SK-N-SH (cell line): ENCODE data around the gene KLHDC9. TPM values are rescaled to one million over a fixed set of nuclear protein-coding genes. Genes with fewer than 3 reads are reported as not detected.

Experiments used
- CTCF ChIA-PET: fragments of 300-600, 350-600 bp; formaldehyde crosslinking; extraction: SDS; loops from one replicate; lab custom pipeline; 2021; lab: Yijun Ruan, JAX
- POLR2A ChIA-PET: fragments of 350-600 bp; sonication (Branson Sonifier 250); formaldehyde crosslinking; extraction: SDS; loops from one replicate; lab custom pipeline; 2020; ENCODE audit warnings: antibody characterized with exemption, inconsistent platforms; lab: Yijun Ruan, JAX
- DNase-seq: peaks from one replicate; pipeline ENCODE4 v3.0.0; 2012
- H2AFZ ChIP-seq: fragments of 200-600 bp; sonication (generic); 2 replicates; pipeline ENCODE4 v1.8.1; 2016; ENCODE audit warnings: antibody characterized with exemption, mild to moderate bottlenecking, low read depth
- H3F3A ChIP-seq: fragments of 200-600 bp; sonication (generic); replicated peaks from 2 replicates; pipeline ENCODE3; 2016; ENCODE audit warnings: antibody characterized with exemption, mild to moderate bottlenecking; ENCODE audit not compliant: insufficient read depth
- H3K27ac ChIP-seq, 2 experiments: fragments of 200-500 bp in 1 of 2; fragments of 200-600 bp in 1 of 2; sonication (Bioruptor generic) in 1 of 2; sonication (generic), shearing (Covaris generic) in 1 of 2; 2 replicates each; pipeline versions ENCODE4 v1.5.1 to v1.6.1; 2014 to 2016; ENCODE audit warnings: low read depth in 2 of 2, inconsistent platforms in 1 of 2, low read length in 1 of 2, mild to moderate bottlenecking in 1 of 2, mixed read lengths in 1 of 2
- H3K27me3 ChIP-seq: fragments of 200-600 bp; sonication (generic), shearing (Covaris generic); 2 replicates; pipeline ENCODE4 v1.6.1; 2016; ENCODE audit warnings: mixed run types; ENCODE audit not compliant: insufficient read depth
- H3K36me3 ChIP-seq, 2 experiments: fragments of 200-500 bp in 1 of 2; fragments of 200-600 bp in 1 of 2; sonication (Bioruptor generic) in 1 of 2; sonication (generic) in 1 of 2; replicated peaks in 1 of 2; 2 replicates each; pipeline versions ENCODE3 to v1.5.1; 2014 to 2016; ENCODE audit warnings: low read length in 1 of 2, mild to moderate bottlenecking in 1 of 2; ENCODE audit not compliant: insufficient read depth in 2 of 2, control insufficient read depth in 1 of 2
- H3K4me1 ChIP-seq, 2 experiments: fragments of 200-500 bp in 1 of 2; fragments of 200-600 bp in 1 of 2; sonication (Bioruptor generic) in 1 of 2; sonication (generic), shearing (Covaris generic) in 1 of 2; 2 replicates each; pipeline versions ENCODE4 v1.5.1 to v1.6.1; 2014 to 2016; ENCODE audit warnings: low read depth in 1 of 2, low read length in 1 of 2, mixed run types in 1 of 2; ENCODE audit not compliant: insufficient read depth in 2 of 2, control insufficient read depth in 1 of 2
- H3K4me2 ChIP-seq: fragments of 200-600 bp; sonication (generic), shearing (Covaris generic); 2 replicates; pipeline ENCODE4 v1.6.1; 2017; ENCODE audit warnings: mixed run types
- H3K4me3 ChIP-seq, 2 experiments: fragments of 200-500 bp in 1 of 2; fragments of 200-600 bp in 1 of 2; sonication (Bioruptor generic) in 1 of 2; sonication (generic), shearing (Covaris generic) in 1 of 2; 2 replicates each; pipeline versions ENCODE4 v1.5.1 to v1.8.1; 2014 to 2016; ENCODE audit warnings: low read depth in 2 of 2, inconsistent platforms in 1 of 2, low read length in 1 of 2, mild to moderate bottlenecking in 1 of 2, mixed read lengths in 1 of 2, moderate library complexity in 1 of 2
- H3K79me2 ChIP-seq: fragments of 200-600 bp; sonication (generic); 2 replicates; pipeline ENCODE4 v1.8.1; 2017; ENCODE audit warnings: mild to moderate bottlenecking; ENCODE audit not compliant: insufficient read depth
- H3K9ac ChIP-seq: fragments of 200-600 bp; sonication (generic); 2 replicates; pipeline ENCODE4 v1.6.1; 2017; ENCODE audit warnings: mixed run types
- H3K9me2 ChIP-seq: fragments of 200-600 bp; sonication (generic); 2 replicates; pipeline ENCODE4 v1.6.1; 2017; ENCODE audit warnings: mixed run types
- H3K9me3 ChIP-seq: fragments of 200-600 bp; sonication (generic); 2 replicates; pipeline ENCODE4 v1.6.1; 2017; ENCODE audit warnings: mixed run types, mild to moderate bottlenecking, moderate library complexity
- H4K20me1 ChIP-seq: fragments of 200-600 bp; sonication (generic); 2 replicates; pipeline ENCODE4 v1.6.1; 2017; ENCODE audit warnings: mild to moderate bottlenecking, mixed run types; ENCODE audit not compliant: insufficient read depth
- ELF1 ChIP-seq: IDR thresholded peaks from 2 replicates; pipeline ENCODE4 v1.4.0; 2012
- FOSL2 ChIP-seq: IDR thresholded peaks from 2 replicates; pipeline ENCODE4 v1.4.0; 2012; ENCODE audit warnings: low read depth, mild to moderate bottlenecking, moderate library complexity, borderline replicate concordance
- MEF2A ChIP-seq: IDR thresholded peaks from 2 replicates; pipeline ENCODE4 v1.4.0; 2012; ENCODE audit warnings: low read depth, borderline replicate concordance
- RAD21 ChIP-seq: IDR thresholded peaks from 2 replicates; pipeline ENCODE4 v1.6.1; 2012; ENCODE audit warnings: mild to moderate bottlenecking, low read length
- RCOR1 ChIP-seq: fragments of 150-350 bp; IDR thresholded peaks from 2 replicates; pipeline ENCODE4 v1.6.1; 2017; ENCODE audit warnings: antibody characterized with exemption, low read length
- RFX5 ChIP-seq: IDR thresholded peaks from 2 replicates; pipeline ENCODE4 v1.6.1; 2012; ENCODE audit warnings: mild to moderate bottlenecking, improper control_type of control experiment, low read length
- RXRA ChIP-seq: IDR thresholded peaks from 2 replicates; pipeline ENCODE4 v1.4.0; 2012; ENCODE audit warnings: low read depth, mild to moderate bottlenecking, borderline replicate concordance
- SMC3 ChIP-seq: IDR thresholded peaks from 2 replicates; pipeline ENCODE4 v1.6.1; 2012; ENCODE audit warnings: low read depth, low read length, improper control_type of control experiment
- TAF1 ChIP-seq: IDR thresholded peaks from 2 replicates; pipeline ENCODE4 v1.6.1; 2012; ENCODE audit warnings: low read depth, mild to moderate bottlenecking, low read length, moderate library complexity, borderline replicate concordance
- TEAD4 ChIP-seq: IDR thresholded peaks from 2 replicates; pipeline ENCODE4 v1.4.0; 2012; ENCODE audit warnings: mild to moderate bottlenecking, borderline replicate concordance; ENCODE audit not compliant: insufficient read depth
- WGBS: methylation state at CpG from one replicate; pipeline ENCODE4 v1.1.6; 2017; ENCODE audit warnings: low lambda C conversion rate; 5-methylcytosine and 5-hydroxymethylcytosine counted together
- polyA plus RNA-seq, 3 experiments: library from polyadenylated mRNA; depleted of rRNA; stranded (reverse); fragments of >200 nt; gene quantifications; 2 replicates each; pipeline ENCODE4 v1.2.3, GENCODE V29; 2012
- TF ChIP-seq, protein P1 (sequence below): fragments of 150-350 bp; IDR thresholded peaks from 2 replicates; pipeline ENCODE4 v1.6.1; 2017; ENCODE audit warnings: antibody characterized with exemption, low read length, low read depth, borderline replicate concordance
- TF ChIP-seq, protein P2 (sequence below): IDR thresholded peaks from 2 replicates; pipeline ENCODE4 v1.4.0; 2012; ENCODE audit warnings: low read depth, borderline replicate concordance
- TF ChIP-seq, protein P3 (sequence below): IDR thresholded peaks from 2 replicates; pipeline ENCODE4 v1.4.0; 2012; ENCODE audit warnings: low read depth
- TF ChIP-seq, protein P4 (sequence below): fragments of 200-600 bp; sonication (generic); IDR thresholded peaks from 2 replicates; pipeline ENCODE4 v1.6.1; 2017; ENCODE audit warnings: antibody characterized with exemption, mild to moderate bottlenecking, moderate library complexity
- TF ChIP-seq, protein P5 (sequence below): IDR thresholded peaks from 2 replicates; pipeline ENCODE4 v1.6.1; 2012; ENCODE audit warnings: mild to moderate bottlenecking, low read depth, low read length, moderate library complexity

Gene KLHDC9
- polyA plus RNA-seq, 1 of the 3 experiments (the other 2 are of a cell fraction), result 4.7 TPM

DNA sequence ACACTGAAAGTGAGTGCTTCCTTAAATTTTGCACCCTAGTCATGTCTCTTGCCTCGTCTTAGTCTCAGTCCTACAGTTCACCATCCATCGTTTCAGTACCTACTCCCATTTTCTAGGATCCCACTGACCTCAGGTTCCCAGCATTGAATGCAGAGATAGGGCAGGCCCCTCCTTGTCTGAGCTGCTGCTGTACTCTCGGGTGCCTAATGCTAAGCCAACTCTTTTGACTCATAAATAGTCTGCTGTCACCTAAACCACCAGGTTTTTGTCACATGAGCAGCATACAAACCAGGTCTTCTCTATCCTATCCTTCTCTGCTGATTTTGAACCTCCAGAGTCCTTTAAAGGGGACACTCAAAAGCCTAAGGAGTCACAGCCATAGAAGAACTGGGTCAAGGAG is 31.5 kb upstream of the KLHDC9 start:
- CTCF ChIA-PET, result no interaction called here
- 51% methylated on average over 3 of the region's 3 CpGs for WGBS

DNA sequence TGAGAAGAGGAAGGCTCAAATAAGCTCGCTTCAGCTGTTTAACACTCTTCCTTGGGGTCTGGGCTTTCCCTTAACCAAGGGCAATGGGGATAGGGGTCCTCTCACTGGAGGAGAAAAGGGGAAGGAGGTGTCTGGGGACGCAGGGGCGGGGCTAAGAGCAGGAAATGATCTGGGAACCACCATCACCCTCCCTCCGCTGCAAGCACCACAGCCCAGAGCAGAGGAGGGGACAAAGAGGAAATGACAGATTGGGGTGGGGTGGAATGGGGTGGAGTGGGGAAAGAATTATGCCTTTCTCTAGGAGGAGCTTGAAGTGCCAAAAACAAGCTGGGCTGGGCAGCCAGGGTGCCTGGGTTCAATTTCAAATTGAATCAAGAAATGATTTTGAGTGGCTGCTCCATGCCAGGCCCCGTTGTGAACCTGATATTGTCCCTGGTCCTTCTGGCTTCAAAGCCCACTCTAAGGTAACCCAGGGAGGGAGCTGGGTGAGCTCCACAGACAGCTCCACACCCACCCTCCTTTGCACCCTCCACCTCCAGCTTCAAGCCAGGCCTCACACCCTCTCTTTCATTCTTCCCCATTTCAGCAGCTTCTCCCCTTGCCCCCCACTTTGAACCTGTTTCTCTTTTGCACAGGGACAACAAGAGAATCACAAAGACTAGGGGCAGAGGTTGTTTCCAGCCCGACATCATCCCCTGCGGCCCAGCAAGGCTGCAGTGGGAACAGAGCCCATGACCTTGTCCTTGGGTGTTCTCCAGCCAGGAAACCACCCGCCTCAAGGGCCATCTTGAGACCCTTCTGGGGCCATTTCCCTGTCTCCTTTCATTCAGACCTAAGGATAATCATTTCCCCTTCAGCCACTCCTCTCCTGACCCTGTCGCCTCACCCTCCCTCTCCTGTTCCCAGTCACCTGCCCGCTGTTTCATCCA is 29.6 kb upstream of the KLHDC9 start:
- ChIA-PET POLR2A (no interaction called here), CTCF (interaction anchor here (1.6 to 22.7 kb wide), 2 partner anchors 9 to 28 kb away, joined by 3 to 198 read pairs; partner anchors contain the start of gene KLHDC9)
- H2AFZ ChIP-seq, result peak overlapping the region; percentile 46; the same call in 1 of the 2 replicates
- TF ChIP-seq RXRA (no peak), RAD21 (no peak), TAF1 (no peak), FOSL2 (no peak), TEAD4 (no peak)
- TF ChIP-seq, protein P1, sequence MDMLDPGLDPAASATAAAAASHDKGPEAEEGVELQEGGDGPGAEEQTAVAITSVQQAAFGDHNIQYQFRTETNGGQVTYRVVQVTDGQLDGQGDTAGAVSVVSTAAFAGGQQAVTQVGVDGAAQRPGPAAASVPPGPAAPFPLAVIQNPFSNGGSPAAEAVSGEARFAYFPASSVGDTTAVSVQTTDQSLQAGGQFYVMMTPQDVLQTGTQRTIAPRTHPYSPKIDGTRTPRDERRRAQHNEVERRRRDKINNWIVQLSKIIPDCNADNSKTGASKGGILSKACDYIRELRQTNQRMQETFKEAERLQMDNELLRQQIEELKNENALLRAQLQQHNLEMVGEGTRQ, result no peak
- TF ChIP-seq, protein P2, sequence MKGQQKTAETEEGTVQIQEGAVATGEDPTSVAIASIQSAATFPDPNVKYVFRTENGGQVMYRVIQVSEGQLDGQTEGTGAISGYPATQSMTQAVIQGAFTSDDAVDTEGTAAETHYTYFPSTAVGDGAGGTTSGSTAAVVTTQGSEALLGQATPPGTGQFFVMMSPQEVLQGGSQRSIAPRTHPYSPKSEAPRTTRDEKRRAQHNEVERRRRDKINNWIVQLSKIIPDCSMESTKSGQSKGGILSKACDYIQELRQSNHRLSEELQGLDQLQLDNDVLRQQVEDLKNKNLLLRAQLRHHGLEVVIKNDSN, result no peak
- TF ChIP-seq, protein P3, sequence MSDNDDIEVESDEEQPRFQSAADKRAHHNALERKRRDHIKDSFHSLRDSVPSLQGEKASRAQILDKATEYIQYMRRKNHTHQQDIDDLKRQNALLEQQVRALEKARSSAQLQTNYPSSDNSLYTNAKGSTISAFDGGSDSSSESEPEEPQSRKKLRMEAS, result no peak
- TF ChIP-seq, protein P4, sequence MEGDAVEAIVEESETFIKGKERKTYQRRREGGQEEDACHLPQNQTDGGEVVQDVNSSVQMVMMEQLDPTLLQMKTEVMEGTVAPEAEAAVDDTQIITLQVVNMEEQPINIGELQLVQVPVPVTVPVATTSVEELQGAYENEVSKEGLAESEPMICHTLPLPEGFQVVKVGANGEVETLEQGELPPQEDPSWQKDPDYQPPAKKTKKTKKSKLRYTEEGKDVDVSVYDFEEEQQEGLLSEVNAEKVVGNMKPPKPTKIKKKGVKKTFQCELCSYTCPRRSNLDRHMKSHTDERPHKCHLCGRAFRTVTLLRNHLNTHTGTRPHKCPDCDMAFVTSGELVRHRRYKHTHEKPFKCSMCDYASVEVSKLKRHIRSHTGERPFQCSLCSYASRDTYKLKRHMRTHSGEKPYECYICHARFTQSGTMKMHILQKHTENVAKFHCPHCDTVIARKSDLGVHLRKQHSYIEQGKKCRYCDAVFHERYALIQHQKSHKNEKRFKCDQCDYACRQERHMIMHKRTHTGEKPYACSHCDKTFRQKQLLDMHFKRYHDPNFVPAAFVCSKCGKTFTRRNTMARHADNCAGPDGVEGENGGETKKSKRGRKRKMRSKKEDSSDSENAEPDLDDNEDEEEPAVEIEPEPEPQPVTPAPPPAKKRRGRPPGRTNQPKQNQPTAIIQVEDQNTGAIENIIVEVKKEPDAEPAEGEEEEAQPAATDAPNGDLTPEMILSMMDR, result no peak

More for the DNA sequence above, 31.5 kb upstream of the KLHDC9 start:
- no peak overlapping the region for H3K27ac ChIP-seq
- no peaks in the 10 kb centered on the region for H3K9me2 ChIP-seq
- POLR2A ChIA-PET, result no interaction called here
- no peak for DNase-seq
- H3K4me3 ChIP-seq, result no peak overlapping the region
- no peaks in the 10 kb centered on the region for H3F3A ChIP-seq
- TF ChIP-seq ELF1, result no peak
- TF ChIP-seq FOSL2, result no peak
- no peak for TF ChIP-seq RFX5
- TF ChIP-seq, protein P2, result no peak
- no peak for TF ChIP-seq RXRA
- no peak for TF ChIP-seq RCOR1
- no peak for TF ChIP-seq MEF2A
- TF ChIP-seq, protein P5, sequence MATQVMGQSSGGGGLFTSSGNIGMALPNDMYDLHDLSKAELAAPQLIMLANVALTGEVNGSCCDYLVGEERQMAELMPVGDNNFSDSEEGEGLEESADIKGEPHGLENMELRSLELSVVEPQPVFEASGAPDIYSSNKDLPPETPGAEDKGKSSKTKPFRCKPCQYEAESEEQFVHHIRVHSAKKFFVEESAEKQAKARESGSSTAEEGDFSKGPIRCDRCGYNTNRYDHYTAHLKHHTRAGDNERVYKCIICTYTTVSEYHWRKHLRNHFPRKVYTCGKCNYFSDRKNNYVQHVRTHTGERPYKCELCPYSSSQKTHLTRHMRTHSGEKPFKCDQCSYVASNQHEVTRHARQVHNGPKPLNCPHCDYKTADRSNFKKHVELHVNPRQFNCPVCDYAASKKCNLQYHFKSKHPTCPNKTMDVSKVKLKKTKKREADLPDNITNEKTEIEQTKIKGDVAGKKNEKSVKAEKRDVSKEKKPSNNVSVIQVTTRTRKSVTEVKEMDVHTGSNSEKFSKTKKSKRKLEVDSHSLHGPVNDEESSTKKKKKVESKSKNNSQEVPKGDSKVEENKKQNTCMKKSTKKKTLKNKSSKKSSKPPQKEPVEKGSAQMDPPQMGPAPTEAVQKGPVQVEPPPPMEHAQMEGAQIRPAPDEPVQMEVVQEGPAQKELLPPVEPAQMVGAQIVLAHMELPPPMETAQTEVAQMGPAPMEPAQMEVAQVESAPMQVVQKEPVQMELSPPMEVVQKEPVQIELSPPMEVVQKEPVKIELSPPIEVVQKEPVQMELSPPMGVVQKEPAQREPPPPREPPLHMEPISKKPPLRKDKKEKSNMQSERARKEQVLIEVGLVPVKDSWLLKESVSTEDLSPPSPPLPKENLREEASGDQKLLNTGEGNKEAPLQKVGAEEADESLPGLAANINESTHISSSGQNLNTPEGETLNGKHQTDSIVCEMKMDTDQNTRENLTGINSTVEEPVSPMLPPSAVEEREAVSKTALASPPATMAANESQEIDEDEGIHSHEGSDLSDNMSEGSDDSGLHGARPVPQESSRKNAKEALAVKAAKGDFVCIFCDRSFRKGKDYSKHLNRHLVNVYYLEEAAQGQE, result no peak
- TF ChIP-seq SMC3, result no peak
- H3K9ac ChIP-seq, result no peak overlapping the region
- no peaks in the 10 kb centered on the region for H3K9me3 ChIP-seq
- H3K36me3 ChIP-seq, result no peaks in the 10 kb centered on the region
- no peaks in the 10 kb centered on the region for H4K20me1 ChIP-seq
- no peak overlapping the region for H2AFZ ChIP-seq
- H3K4me2 ChIP-seq, result no peak overlapping the region
- no peaks in the 10 kb centered on the region for H3K4me1 ChIP-seq
- no peaks in the 10 kb centered on the region for H3K79me2 ChIP-seq
- peaks cover 9% of the 10 kb centered on the region; the same call in 1 of the 2 replicates for H3K27me3 ChIP-seq

More for the DNA sequence above, 29.6 kb upstream of the KLHDC9 start:
- Histone ChIP-seq H3K36me3 (no peaks in the 10 kb centered on the region), H4K20me1 (no peaks in the 10 kb centered on the region), H3K27ac (no peak overlapping the region), H3K79me2 (no peaks in the 10 kb centered on the region), H3F3A (no peaks in the 10 kb centered on the region), H3K9ac (no peak overlapping the region), H3K4me3 (no peak overlapping the region), H3K4me1 (no peaks in the 10 kb centered on the region), H3K4me2 (no peak overlapping the region), H3K9me3 (no peaks in the 10 kb centered on the region), H3K9me2 (no peaks in the 10 kb centered on the region), H3K27me3 (peaks cover 9% of the 10 kb centered on the region; the same call in 1 of the 2 replicates)
- WGBS, result 70% methylated on average over 10 of the region's 10 CpGs
- no peak for DNase-seq
